GM12878 (cell line): ENCODE measurements around the gene AGAP1. TPM values are rescaled to one million over a fixed set of nuclear protein-coding genes. Genes with fewer than 3 reads are reported as not detected.
A peak's percentile ranks its signal among the peaks of the same experiment; 100 is the strongest.

Experiments
- ATAC-seq: fragments of 200-7000 bp; cut with Tn5 transposase; 3 replicates; pipeline ENCODE4 v1.9.1; 2020; ENCODE audit warnings: mild to moderate bottlenecking, moderate library complexity
- BruUV-seq: library from RNA; stranded (reverse); fragments of 400-500 nt; replicated peaks from 2 replicates; lab custom pipeline; 2021; lab: Mats Ljungman, UMichigan
- CTCF ChIA-PET: fragments of 300-600 bp; sonication (Branson Sonifier 250); formaldehyde crosslinking; extraction: SDS; loops from one replicate; lab custom pipeline; 2021; ENCODE audit warnings: inconsistent platforms; lab: Yijun Ruan, JAX
- POLR2A ChIA-PET: fragments of 350-600 bp; formaldehyde crosslinking; extraction: SDS; loops from one replicate; lab custom pipeline; 2021; ENCODE audit warnings: inconsistent platforms; lab: Charles Lee
- RAD21 ChIA-PET: fragments of 300-600 bp; sonication (Branson Sonifier 250); formaldehyde crosslinking; loops from one replicate; lab custom pipeline; 2023; ENCODE audit warnings: antibody characterized with exemption; ENCODE audit not compliant: unreplicated experiment; lab: Charles Lee
- SMC1A ChIA-PET: fragments of 300-600 bp; sonication (Branson Sonifier 250); formaldehyde crosslinking; loops from one replicate; lab custom pipeline; 2023; ENCODE audit not compliant: unreplicated experiment, uncharacterized antibody; lab: Charles Lee
- DNase-seq: peaks from one replicate; pipeline ENCODE4 v3.0.0-alpha.2; 2011; ENCODE audit warnings: low read depth, low spot score
- FAIRE-seq: peaks from 3 replicates; lab custom pipeline; 2011; peaks lifted over from hg19 to GRCh38; lab: Jason Lieb, UNC
- H2AFZ ChIP-seq: 2 replicates; pipeline ENCODE4 v1.6.0; 2011; ENCODE audit warnings: low read depth, low read length, control low read depth; ENCODE audit not compliant: control insufficient read depth
- H3K27ac ChIP-seq: 2 replicates; pipeline ENCODE4 v1.5.1; 2011; ENCODE audit warnings: control low read depth; ENCODE audit not compliant: control insufficient read depth, insufficient read depth
- H3K27me3 ChIP-seq, 2 experiments: replicated peaks in 1 of 2; 2 replicates each; pipeline versions ENCODE4 v1.6.0 to v1.6.1; 2011; ENCODE audit warnings: low read length in 1 of 2; ENCODE audit not compliant: control insufficient read depth in 2 of 2, insufficient read depth in 2 of 2
- H3K36me3 ChIP-seq, 2 experiments: 2 replicates each; pipeline ENCODE4 v1.5.1; 2011; ENCODE audit warnings: low read length in 1 of 2; ENCODE audit not compliant: control insufficient read depth in 2 of 2, insufficient read depth in 2 of 2
- H3K4me1 ChIP-seq: 2 replicates; pipeline ENCODE4 v1.6.1; 2011; ENCODE audit warnings: mild to moderate bottlenecking, low read length, moderate library complexity, mixed read lengths; ENCODE audit not compliant: control insufficient read depth, insufficient read depth
- H3K4me2 ChIP-seq: 2 replicates; pipeline ENCODE4 v1.6.0; 2011; ENCODE audit warnings: control low read depth; ENCODE audit not compliant: control insufficient read depth, insufficient read depth
- H3K4me3 ChIP-seq: fragments of 200-600 bp; sonication (generic); 2 replicates; pipeline ENCODE4 v1.5.1; 2016
- H3K79me2 ChIP-seq: 2 replicates; pipeline ENCODE4 v1.6.0; 2011; ENCODE audit warnings: low read length; ENCODE audit not compliant: control insufficient read depth, insufficient read depth
- H3K9ac ChIP-seq: 2 replicates; pipeline ENCODE4 v1.8.0; 2011; ENCODE audit warnings: low read length, control low read depth, mixed read lengths; ENCODE audit not compliant: control insufficient read depth, insufficient read depth
- H3K9me3 ChIP-seq: replicated peaks from 3 replicates; pipeline ENCODE4 v1.5.1; 2011; ENCODE audit warnings: mild to moderate bottlenecking, low read length; ENCODE audit not compliant: control insufficient read depth, insufficient read depth
- H4K20me1 ChIP-seq: 2 replicates; pipeline ENCODE4 v1.6.0; 2011; ENCODE audit not compliant: control insufficient read depth, insufficient read depth
- BRCA1 ChIP-seq: IDR thresholded peaks from 2 replicates; pipeline ENCODE4 v1.6.1; 2011; ENCODE audit warnings: low read depth, low read length, improper control_type of control experiment
- CHD1 ChIP-seq: IDR thresholded peaks from 2 replicates; pipeline ENCODE4 v1.6.1; 2012; ENCODE audit warnings: low read depth, low read length, improper control_type of control experiment
- ELK1 ChIP-seq: IDR thresholded peaks from 2 replicates; pipeline ENCODE4 v1.6.1; 2012; ENCODE audit warnings: low read depth, low read length, improper control_type of control experiment
- EP300 ChIP-seq, 2 experiments: fragments of 150-350 bp in 1 of 2; IDR thresholded peaks; 2 replicates each; pipeline ENCODE4 v1.6.1; 2011 to 2012; ENCODE audit warnings: low read depth in 2 of 2, low read length in 2 of 2, borderline replicate concordance in 1 of 2, improper control_type of control experiment in 1 of 2, inconsistent platforms in 1 of 2; ENCODE audit not compliant: control insufficient read depth in 1 of 2
- HDAC6 ChIP-seq: fragments of 200-600 bp; sonication (generic); IDR thresholded peaks from one replicate; pipeline ENCODE4 v1.8.0; 2017; ENCODE audit warnings: antibody characterized with exemption; ENCODE audit not compliant: unreplicated experiment
- KDM1A ChIP-seq: fragments of 200-600 bp; sonication (generic); IDR thresholded peaks from 2 replicates; pipeline ENCODE4 v1.6.1; 2016; ENCODE audit warnings: borderline replicate concordance
- MXI1 ChIP-seq: fragments of 150-350 bp; IDR thresholded peaks from 2 replicates; pipeline ENCODE4 v1.6.1; 2011; ENCODE audit warnings: low read depth, mild to moderate bottlenecking, inconsistent platforms, low read length, improper control_type of control experiment
- NBN ChIP-seq: fragments of 450-650 bp; IDR thresholded peaks from 2 replicates; pipeline ENCODE4 v1.6.1; 2016
- NFXL1 ChIP-seq: fragments of 450-650 bp; IDR thresholded peaks from 2 replicates; pipeline ENCODE4 v1.6.1; 2017; ENCODE audit warnings: antibody characterized with exemption, mild to moderate bottlenecking, borderline replicate concordance
- PAX5 ChIP-seq: IDR thresholded peaks from 2 replicates; pipeline ENCODE4 v1.6.1; 2011; ENCODE audit warnings: low read depth, low read length, borderline replicate concordance
- PAX8 ChIP-seq: fragments of 450-650 bp; IDR thresholded peaks from 2 replicates; pipeline ENCODE4 v1.6.1; 2017; ENCODE audit warnings: mild to moderate bottlenecking, moderate library complexity
- PML ChIP-seq: IDR thresholded peaks from 2 replicates; pipeline ENCODE4 v1.6.1; 2012; ENCODE audit warnings: low read length, inconsistent platforms
- POLR2A ChIP-seq: IDR thresholded peaks from 2 replicates; pipeline ENCODE4 v1.6.1; 2011; ENCODE audit warnings: low read depth, mild to moderate bottlenecking, low read length
- RB1 ChIP-seq: fragments of 450-650 bp; formaldehyde crosslinking; IDR thresholded peaks from 2 replicates; pipeline ENCODE4 v1.6.1; 2017; ENCODE audit warnings: mild to moderate bottlenecking, borderline replicate concordance
- SMC3 ChIP-seq: IDR thresholded peaks from 2 replicates; pipeline ENCODE4 v1.6.1; 2011; ENCODE audit warnings: low read length, improper control_type of control experiment, borderline replicate concordance
- SPI1 ChIP-seq: IDR thresholded peaks from 2 replicates; pipeline ENCODE4 v1.6.1; 2011; ENCODE audit warnings: low read depth, mild to moderate bottlenecking, low read length, moderate library complexity, borderline replicate concordance; ENCODE audit not compliant: insufficient read depth
- YY1 ChIP-seq: IDR thresholded peaks from 2 replicates; pipeline ENCODE4 v1.6.1; 2011; ENCODE audit warnings: low read depth, mild to moderate bottlenecking, low read length
- ZNF217 ChIP-seq: fragments of 450-650 bp; IDR thresholded peaks from 2 replicates; pipeline ENCODE4 v1.6.1; 2017; ENCODE audit warnings: antibody characterized with exemption, mild to moderate bottlenecking
- WGBS: methylation state at CpG from one replicate; pipeline ENCODE4 v1.1.6; 2016; ENCODE audit warnings: low lambda C conversion rate; ENCODE audit not compliant: insufficient replicate concordance, insufficient coverage; ENCODE audit errors: missing lambda C conversion rate; 5-methylcytosine and 5-hydroxymethylcytosine counted together
- in situ Hi-C: fragments of 300-500 bp; cut with MboI; formaldehyde crosslinking; loops from 9 replicates; pipeline ENCODE4 v1.14.3; 2018; ENCODE audit warnings: mixed read lengths
- intact Hi-C: fragments of 100-400 bp; cut with micrococcal nuclease; formaldehyde crosslinking; loops from one replicate; pipeline ENCODE4 v1.14.2; 2022; ENCODE audit not compliant: unreplicated experiment
- polyA plus RNA-seq, 11 experiments: library from polyadenylated mRNA; depleted of rRNA in 4 of 11; unstranded in 6 of 11; stranded (reverse) in 5 of 11; fragments of >200 nt; fragmentation: Nextera tagmentation in 4 of 11; fragmentation: Illumina TruSeq in 1 of 11; extraction: Ambion mirVana in 4 of 11; extraction: Trizol in 1 of 11; gene quantifications; 1 replicate in 1 of 11; 2 replicates in 10 of 11; pipeline versions ENCODE4 v1.2.1 to v1.2.3, GENCODE V29; 2011 to 2016; ENCODE audit warnings: inconsistent platforms in 2 of 11, missing spikeins in 2 of 11, low read depth in 1 of 11
- total RNA-seq, 4 experiments: library from RNA; depleted of rRNA in 3 of 4; stranded (reverse); fragments of >200 nt in 3 of 4; fragmentation: Illumina TruSeq in 1 of 4; extraction: Trizol in 1 of 4; gene quantifications; 2 replicates each; pipeline versions ENCODE4 v1.2.1 to v1.2.3, GENCODE V29; 2013 to 2021

Gene AGAP1
- total and polyA plus RNA-seq, 10 of the 15 experiments (the other 5 are each of a cell fraction or from before 2014, with no cell fraction given): 0.05 to 0.15 (median 0.06) TPM; not detected in 7

GRCh38 chr2:235614176-235614860, 120.5 kb downstream of the AGAP1 start:
- CTCF ChIA-PET: no interaction called here
- no peak for DNase-seq
- Histone ChIP-seq H3K79me2 (no peaks in the 10 kb centered on the region), H3K4me3 (no peak overlapping the region), H3K27ac (no peak overlapping the region), H3K4me2 (no peak overlapping the region), H3K27me3 (no peaks in the 10 kb centered on the region), H2AFZ (no peak overlapping the region), H3K9me3 (no peaks in the 10 kb centered on the region), H4K20me1 (no peaks in the 10 kb centered on the region), H3K36me3 (no peaks in the 10 kb centered on the region), H3K4me1 (no peaks in the 10 kb centered on the region), H3K9ac (no peak overlapping the region)
- in situ Hi-C loops (no loop called here), intact Hi-C loops (no loop called here)
- BruUV-seq: no TSS peak
- peak; percentile 2; the same call in 1 of the 2 replicates for TF ChIP-seq SPI1
- no peak for TF ChIP-seq ELK1
- SMC1A ChIA-PET: no interaction called here
- POLR2A ChIA-PET: no interaction called here
- ATAC-seq: no peak
- 35% methylated on average over 14 of the region's 14 CpGs for WGBS
- FAIRE-seq: no peak
- RAD21 ChIA-PET: no interaction called here

GRCh38 chr2:235614900-235615712, 121.3 kb downstream of the AGAP1 start:
- Histone ChIP-seq H3K27ac (no peak overlapping the region), H3K9ac (no peak overlapping the region), H3K4me3 (no peak overlapping the region), H4K20me1 (no peaks in the 10 kb centered on the region), H3K27me3 (no peaks in the 10 kb centered on the region), H3K4me2 (no peak overlapping the region), H3K9me3 (no peaks in the 10 kb centered on the region), H3K36me3 (no peaks in the 10 kb centered on the region), H3K79me2 (no peaks in the 10 kb centered on the region), H3K4me1 (no peaks in the 10 kb centered on the region), H2AFZ (no peak overlapping the region)
- DNase-seq: no peak
- ATAC-seq: no peak
- ChIA-PET RAD21 (no interaction called here), POLR2A (no interaction called here), CTCF (no interaction called here), SMC1A (no interaction called here)
- no peak for FAIRE-seq
- in situ Hi-C loops: no loop called here
- BruUV-seq: no TSS peak
- intact Hi-C loops: no loop called here
- WGBS: 39% methylated on average over 10 of the region's 11 CpGs
- TF ChIP-seq POLR2A (no peak), RB1 (no peak), PAX5 (no peak), NBN (no peak), KDM1A (no peak), HDAC6 (no peak), MXI1 (no peak), ZNF217 (no peak), YY1 (no peak), PAX8 (no peak), EP300 (IDR thresholded peaks at IDR 0.05; ENCODE audit: borderline replicate concordance in 1 of 2, control insufficient read depth in 1 of 2, low read depth in 2 of 2, low read length in 2 of 2) (no peak), NFXL1 (no peak), PML (no peak), CHD1 (no peak), BRCA1 (no peak), SMC3 (no peak)
